GM21423 (cell line): Measurements from ENCODE around the gene CDIPT.
"Not testable (repeated sequence)": the region's sequence is repeated elsewhere in the genome, so short reads cannot be mapped to it uniquely, and the experiment has no call there.

Source experiments
- ATAC-seq: cut with Tn5 transposase; IDR thresholded peaks from one replicate; pipeline ENCODE4 v1.9.1; 2021; ENCODE audit warnings: mild to moderate bottlenecking, moderate library complexity; ENCODE audit not compliant: unreplicated experiment

The CDIPT gene

DNA sequence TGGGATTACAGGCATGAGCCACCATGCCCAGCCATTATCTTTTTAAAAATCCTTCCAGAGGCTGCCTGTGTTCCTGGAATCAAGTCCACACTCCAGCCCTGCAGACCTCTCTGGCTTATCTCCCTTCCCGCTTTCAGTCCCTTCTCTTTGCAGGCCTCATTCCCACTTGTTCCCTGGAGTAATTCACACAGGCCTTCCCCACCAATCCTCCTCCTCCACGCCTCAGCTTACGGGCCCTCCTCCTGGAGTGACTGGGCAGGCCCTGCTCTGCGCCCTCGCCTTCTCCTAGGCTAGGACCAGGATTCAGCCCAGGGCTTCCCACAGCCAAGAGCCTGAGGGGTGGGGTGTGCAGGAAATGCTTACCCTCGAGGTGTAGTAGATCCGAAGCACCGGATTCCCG lies 2.8 kb downstream of the CDIPT start:
- no peak for ATAC-seq

DNA sequence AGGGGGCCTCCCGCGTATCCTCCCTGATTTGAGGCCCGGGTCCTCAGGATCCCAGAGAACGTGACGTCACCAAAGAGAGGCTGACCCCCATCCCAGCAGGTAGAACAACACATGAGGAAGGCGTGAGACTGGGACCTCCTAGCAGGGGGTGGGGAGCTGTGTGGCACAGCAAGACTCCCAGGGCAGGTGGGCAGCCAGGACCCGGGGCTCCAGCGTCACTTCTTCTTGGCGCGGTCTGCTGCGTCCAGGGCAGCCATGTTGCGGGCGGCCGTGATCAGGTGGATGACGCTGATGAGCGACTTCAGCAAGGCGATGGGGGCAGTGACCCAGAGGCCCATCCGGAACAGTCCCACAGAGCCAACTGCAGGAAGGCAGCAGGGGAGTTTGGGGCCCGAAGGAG lies 4.1 kb downstream of the CDIPT start:
- no peak for ATAC-seq

DNA sequence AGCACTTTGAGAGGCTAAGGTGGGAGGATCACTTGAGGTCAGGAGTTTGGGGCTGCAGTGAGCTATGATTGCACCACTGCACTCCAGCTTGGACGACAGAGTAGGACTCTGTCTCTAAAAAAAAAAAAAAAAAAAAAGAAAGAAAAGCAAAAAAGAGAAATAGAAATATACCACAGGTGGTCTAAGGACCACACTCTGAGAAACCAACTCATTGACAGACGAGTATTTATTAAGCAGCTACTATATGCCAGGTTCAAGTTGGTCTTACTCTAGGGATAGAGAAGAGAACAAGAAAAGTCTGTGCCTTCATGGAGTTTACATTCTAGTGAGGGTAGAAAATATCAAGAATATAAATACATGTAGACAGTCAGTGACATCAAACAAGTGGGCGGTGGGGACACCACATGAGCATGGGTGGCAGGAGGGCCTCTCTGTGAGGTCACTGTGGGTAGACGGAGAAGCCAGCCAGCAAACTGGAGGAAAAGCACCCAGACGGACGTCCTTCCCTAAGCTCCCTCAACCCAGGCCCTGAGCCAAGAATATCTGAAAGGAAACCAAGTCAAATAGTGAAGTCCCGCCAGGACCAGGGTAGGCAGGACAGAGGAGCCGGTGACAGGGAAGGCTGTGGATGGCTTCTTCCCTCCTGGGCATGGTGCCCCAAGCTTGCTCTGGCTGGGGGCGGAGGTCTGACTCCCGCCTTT lies 4.7 kb downstream of the CDIPT start:
- no peak for ATAC-seq

DNA sequence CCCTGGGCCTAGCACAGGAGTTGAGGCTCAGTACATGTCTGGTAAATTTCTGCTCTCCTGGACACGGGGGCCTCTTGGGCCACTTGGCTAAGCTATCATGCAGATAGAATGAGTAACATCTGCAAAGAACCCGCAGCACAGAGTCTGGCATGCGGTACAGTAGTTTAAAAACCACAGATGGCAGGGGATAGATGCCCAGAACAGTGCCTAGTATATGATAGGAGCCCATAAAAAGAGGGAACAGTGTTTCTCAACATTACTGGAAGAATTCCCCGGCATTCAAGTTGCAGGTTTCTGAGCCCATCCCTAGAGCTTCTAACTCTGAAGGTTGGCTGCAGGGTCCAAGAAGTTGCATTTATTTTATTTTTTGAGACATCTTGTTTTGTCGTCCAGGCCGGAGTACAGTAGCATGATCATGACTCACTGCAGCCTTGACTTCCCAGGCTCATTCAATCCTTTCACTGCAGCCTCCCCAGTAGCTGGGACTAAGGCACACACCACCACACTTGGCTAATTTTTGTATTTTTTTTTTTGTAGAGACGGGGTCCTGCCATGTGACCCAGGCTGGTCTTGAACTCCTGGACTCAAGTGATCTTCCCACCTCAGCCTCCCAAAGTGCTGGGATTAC lies 5.8 kb downstream of the CDIPT start:
- no peak for ATAC-seq

DNA sequence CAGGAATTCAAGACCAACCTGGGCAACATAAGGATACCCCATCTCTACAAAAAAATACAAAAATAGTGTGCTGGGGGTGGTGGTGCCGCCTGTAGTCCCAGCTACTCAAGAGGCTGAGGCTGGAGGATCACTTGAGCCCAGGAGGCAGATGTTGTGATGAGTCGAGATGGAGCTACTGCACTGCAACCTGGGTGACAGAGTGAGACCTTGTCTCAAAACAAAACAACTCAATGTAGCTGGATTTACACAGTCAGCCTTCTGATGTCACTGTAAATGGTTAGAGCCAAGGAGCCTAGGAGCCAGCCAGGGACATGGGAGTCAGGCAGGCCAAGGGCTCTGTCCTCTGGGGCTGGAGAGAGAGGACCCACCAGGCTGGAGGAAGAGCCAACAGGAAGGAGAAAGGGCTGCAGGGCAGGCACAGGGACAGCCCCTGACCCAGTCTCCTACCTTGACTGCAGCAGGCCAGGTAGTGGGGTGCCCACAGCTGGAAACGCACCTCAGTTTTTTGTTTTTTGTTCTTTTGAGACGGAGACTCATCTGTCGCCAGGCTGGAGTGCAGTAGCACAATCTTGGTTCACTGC lies 8.4 kb downstream of the CDIPT start:
- no peak for ATAC-seq

DNA sequence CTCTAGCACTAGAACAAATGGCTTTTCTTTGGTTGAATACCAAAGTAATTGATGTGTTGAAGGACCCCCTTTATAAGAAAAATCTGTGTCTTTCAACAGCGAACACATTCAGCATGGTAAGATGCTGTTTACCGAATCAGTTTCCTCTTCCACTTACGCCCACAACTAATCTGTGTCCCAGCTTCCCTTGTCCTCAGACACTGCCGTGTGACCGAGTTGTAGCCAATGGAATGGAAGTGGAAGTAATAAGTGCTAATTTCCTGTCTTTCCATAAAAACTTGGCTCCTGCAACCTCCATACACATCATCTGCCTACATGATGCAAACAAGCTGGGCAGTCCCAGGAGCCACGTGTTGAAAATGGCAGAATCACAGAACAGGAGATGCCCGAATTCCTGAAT lies 10.4 kb downstream of the CDIPT start:
- no peak for ATAC-seq

DNA sequence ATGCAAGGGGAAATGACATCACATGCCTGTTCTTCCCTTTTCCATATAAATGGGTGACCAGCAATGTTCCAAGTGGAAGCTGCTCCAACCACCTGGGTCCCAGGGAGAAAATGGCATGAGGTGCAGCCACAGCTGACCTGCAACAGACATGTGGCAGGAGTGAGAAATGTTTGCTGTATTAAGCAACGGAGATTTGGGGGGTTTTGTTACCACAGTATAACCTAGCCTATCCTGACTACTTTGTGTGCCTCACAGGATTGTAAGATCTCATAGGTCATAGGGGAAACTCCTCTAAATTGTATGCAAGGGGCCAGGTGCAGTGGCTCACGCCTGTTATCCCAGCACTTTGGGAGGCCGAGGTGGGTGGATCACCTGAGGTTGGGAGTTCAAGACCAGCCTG lies 12.0 kb downstream of the CDIPT start:
- no peak for ATAC-seq

DNA sequence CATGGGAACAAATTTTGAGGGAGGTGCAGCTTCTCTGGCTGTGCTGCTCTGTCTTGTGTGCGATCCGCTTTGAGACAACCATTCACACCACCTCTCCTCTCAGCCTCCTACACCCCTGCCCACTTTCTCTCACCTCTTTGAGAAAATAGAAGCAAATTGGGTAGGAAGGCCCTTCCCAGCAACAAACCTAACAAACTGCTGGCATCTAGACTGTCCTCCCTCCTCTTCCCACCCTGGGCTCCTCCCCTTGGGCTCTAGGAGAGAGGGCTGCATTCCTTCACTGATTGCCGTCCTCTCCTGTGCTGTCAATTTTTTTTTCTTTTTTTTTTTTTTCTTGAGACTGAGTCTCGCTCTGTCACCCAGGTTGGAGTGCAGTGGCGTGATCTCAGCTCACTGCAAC lies 13.5 kb downstream of the CDIPT start:
- no peak for ATAC-seq

DNA sequence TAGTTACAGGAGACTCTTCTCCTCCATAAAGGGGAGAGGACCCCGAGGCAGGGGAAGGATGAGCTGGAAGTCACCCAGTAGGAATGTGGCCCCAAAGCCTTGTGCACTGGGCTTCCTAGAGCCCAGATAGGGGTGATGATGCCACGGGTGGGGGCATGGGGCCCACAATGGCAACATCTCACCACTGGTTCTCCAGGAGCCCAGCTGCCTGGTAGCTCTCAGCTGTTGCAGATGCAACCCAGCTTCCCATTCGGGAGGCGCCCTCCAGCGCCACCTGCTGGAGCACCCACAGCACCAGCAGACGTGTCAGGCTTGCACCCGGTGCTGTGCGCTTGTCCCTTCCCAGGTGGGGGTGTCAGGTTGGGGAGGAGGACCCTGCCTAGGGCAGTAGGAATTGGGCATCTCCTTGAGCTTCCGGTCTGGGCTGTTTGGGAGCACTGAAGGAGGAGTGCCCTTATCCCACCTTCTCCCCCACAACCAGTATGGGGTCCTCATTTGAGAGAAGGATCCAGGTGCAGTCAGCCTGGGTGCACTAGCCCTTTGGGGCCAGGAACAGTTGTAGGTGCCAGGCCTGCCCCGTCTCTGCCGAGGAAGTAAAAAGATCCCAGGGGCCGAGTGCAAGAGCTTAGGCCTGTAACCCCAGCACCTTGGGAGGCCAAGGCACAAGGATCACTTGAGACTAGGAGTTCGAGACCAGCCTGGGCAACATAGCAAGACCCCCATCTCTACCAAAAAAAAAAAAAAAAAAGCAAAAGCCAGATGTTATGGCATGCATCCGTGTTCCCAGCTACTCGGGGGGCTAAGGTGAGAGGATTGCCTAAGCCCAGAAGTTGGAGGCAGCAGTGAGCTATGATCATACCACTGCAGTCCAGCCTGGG lies 14.4 kb downstream of the CDIPT start:
- ATAC-seq, result no peak

DNA sequence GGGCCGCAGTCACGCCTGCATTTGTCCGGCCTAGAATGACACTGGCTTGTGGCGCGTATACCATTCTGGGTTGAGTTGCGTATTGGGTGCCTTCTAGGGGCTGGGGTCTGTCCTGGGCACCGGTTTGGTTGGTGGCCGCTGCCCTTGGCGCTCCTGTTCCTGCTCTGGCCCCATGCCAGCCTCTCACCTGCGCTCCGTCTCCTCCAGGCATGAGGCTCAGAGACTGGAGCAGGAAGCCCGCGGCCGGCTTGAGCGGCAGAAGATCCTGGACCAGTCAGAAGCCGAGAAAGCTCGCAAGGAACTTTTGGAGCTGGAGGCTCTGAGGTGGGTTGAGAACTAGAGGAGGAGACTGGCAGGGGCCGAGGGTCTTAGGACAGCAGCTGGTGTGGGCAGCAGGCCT lies 17.4 kb downstream of the CDIPT start:
- no peak for ATAC-seq

DNA sequence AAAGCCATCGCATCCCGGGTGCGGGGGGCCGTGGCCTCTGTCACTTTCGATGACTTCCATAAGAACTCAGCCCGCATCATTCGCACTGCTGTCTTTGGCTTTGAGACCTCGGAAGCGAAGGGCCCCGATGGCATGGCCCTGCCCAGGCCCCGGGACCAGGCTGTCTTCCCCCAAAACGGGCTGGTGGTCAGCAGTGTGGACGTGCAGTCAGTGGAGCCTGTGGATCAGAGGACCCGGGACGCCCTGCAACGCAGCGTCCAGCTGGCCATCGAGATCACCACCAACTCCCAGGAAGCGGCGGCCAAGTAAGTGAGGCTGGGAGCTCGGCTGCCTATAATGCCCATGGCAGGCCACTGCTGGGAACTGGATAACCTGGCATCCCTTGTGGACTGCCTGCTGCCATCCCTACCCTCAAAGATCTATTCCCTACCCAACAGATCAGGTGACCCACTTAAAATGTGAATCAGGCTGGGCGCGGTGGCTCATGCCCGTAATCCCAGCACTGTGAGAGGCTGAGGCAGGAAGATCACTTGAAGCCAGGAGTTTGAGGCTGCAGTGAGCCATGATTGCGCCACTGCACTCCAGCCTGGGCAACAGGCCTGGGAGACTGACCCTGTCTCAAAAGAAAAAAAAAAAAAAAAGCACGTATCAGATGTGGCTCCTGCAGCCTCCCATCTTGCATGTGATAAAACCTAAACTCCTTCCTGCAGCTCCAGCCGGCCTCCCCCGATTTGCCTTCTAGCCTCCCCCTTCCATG lies 18.3 kb downstream of the CDIPT start:
- ATAC-seq, result no peak

DNA sequence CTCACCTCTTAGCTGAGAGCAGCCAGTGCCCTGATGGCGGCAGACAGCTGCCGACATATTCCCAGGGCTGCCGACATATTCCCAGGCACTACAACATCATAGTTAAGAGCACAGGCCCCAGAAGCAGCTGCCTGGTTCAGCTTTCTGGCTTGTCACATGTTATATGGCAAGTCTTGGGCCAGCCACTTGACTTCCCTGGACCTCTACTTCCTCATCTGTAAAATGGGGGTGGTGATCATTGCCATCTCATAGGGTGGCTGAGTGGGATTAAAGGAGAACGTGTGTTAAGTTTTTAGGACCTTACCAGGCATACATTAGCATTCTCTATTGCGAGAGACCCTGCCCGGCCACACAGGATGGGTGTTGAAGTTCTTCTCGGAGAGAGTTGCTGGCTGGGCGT lies 19.1 kb downstream of the CDIPT start:
- no peak for ATAC-seq

DNA sequence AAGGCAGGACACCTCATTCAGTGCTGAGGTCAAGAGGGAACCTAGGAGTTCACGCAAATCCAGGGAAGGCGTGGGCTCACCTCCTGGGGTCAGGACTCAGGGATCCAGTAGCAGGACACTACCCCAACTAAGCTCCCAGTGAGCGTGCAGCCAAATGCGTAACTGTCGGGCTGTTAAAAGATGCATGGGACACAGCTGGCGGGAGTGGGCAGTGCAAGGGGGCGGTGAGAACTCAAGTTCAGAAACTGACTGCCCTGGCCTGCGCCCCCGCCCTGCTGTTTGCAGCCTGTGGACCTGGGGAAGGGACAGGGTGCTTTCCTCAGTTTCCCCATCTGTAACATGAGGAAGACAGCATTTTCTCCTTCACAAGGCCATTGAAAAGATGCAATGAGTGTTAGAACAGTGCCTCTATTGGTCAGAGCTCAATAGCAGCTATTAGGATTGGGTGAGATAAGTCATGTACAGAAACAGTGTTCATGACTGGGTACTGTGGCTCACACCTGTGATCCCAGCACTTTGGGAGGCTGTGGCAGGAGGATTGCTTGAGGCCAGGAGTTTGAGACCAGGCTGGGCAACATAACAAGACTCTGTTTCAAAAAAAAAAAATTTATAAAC lies 20.2 kb downstream of the CDIPT start:
- ATAC-seq, result no peak

DNA sequence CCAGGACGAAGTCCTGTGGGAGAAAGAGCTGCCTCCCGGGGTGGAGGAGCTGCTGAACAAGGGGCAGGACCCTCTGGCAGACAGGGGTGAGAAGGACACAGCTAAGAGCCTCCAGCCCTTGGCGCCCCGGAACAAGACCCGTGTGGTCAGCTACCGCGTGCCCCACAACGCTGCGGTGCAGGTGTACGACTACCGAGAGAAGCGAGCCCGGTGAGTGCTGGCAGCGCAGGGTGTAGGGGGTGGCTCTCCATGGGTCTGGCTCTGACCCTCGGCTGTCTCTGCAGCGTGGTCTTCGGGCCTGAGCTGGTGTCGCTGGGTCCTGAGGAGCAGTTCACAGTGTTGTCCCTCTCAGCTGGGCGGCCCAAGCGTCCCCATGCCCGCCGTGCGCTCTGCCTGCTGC lies 21.4 kb downstream of the CDIPT start:
- no peak for ATAC-seq

DNA sequence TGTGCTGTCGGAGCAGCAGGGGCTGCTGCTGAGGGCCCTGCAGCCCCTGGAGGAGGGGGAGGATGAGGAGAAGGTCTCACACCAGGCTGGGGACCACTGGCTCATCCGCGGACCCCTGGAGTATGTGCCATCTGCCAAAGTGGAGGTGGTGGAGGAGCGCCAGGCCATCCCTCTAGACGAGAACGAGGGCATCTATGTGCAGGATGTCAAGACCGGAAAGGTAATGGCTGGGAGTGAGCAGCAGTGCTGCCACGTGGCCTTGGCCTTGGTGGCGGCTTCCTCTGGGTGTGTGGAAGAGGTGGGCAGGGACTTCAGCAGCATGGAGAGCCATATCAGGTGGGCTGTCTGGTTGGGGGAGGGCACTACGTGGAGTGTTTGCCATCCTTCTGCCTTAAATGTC lies 22.8 kb downstream of the CDIPT start:
- ATAC-seq, result no peak

DNA sequence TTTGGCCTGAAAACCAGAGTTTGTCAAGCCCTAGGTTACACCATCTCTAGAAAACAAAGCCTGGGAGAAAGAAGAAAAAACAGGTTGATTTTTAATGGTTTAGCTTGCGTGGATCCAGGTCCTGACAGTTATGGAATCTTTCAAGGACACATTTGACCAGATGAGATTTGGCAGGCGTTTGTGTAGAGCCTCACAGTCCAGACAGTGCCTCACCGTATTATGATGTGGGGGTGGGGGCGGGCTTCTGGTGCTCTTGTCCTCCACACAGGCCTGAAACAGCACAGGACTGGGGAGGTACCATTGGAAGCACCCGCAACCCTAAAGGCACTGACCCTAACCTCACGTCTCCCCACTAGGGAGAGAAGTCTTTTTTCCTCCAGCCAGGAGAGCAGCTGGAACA lies 23.2 kb downstream of the CDIPT start:
- ATAC-seq, result no peak

DNA sequence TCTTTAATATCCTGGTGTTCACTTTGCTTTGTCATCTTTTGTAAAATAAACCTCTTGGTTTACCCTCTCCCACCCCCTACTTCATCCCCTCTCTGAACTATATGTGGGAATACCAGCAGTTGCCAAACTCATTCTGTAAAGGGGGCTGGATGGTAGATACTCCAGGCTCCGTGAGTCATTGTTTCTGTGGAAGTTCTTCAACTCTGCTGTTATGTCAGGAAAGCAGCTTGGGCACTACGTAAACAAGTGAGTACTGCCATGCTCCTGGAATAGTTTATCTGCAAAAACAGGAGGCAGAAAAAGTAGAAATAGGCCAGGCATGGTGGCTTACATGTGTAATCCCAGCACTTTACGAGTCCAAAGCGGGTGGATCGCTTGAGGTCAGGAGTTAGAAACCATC lies 25.2 kb downstream of the CDIPT start:
- ATAC-seq, result no peak

DNA sequence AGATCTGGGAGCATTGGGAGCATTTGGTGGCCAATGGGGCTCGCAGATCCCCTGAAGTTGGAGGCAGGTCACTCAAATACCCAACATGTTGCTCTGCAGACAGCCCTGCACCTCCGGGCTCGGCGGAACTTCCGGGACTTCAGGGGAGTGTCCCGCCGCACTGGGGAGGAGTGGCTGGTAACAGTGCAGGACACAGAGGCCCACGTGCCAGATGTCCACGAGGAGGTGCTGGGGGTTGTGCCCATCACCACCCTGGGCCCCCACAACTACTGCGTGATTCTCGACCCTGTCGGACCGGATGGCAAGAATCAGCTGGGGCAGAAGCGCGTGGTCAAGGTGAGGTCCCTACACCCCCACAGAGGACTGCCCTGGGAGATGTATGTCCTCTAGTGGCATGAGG lies 26.4 kb downstream of the CDIPT start:
- ATAC-seq, result no peak

DNA sequence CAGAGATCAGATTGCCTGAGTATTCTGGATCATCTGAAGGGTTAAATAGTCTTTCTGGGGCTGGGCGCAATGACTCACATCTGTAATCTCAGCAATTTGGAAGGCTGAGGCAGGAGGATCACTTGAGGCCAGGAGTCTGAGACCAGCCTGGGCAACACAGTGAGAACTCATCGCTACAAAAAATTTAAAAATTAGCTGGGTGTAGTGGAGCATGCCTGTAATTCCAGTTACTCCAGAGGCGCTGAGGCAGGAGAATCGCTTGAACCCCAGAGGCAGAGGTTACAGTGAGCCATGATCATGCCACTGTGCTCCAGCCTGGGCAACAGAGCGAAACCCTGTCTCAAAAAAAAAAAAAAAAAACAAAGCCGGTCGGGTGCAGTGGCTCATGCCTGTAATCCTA lies 27.1 kb downstream of the CDIPT start:
- no peak for ATAC-seq

DNA sequence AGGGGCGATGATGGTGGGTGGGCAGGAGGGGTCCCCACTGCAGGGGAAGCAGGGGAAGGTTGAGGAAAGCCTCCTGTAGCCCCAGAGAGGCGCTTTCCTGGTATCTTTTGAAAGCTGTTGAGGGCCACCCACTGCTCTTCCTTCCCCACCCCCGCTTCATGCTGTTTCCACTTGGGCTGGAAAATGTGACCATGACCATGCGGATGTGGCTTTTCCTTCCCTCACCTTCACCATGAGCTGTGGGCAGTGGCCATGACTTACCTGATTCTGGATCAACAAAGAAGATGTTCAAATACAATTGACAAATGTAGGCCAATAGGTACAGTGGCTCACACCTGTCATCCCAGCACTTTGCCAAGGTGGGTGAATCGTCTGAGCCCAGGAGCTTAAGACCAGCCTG lies 28.9 kb downstream of the CDIPT start:
- no peak for ATAC-seq

DNA sequence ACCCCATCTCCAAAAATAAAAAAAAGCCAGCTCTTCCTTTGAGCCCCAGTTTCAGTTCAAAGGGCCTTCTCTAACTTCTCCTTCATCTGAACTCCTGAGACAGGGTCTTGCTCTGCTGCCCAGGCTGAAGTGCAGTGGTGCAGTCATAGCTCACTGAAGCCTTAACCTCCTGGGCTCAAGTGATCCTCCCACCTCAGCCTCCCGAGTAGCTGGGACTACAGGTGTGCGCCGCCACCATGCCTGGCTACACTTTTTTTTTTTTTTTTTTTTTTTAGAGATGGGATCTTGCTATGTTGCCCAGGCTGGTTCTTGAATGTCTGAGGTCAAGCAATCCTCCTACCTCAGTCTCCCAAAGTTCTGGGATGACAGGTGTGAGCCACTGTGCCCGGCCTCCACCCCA lies 29.8 kb downstream of the CDIPT start:
- not testable (repeated sequence) for ATAC-seq
